Measurements from ENCODE around the gene ARHGAP9.

Gene ARHGAP9

GRCh38 chr12:57439762-57440266 is 39.9 kb downstream of the ARHGAP9 start:
- peaks cover 10% of the 10 kb centered on the region for H3K4me1 ChIP-seq (ENCODE audit: insufficient read depth, low read length, poor library complexity, severe bottlenecking)
- no peak overlapping the region for H3K4me2 ChIP-seq (ENCODE audit: low read depth, low read length, poor library complexity, severe bottlenecking)
- H3K36me3 ChIP-seq (ENCODE audit: insufficient read depth, low read length): no peaks in the 10 kb centered on the region
- no peaks in the 10 kb centered on the region for H3K9me3 ChIP-seq (ENCODE audit: insufficient read depth, low read depth, low read length)
- no peak for TF ChIP-seq CTCF (conservative IDR thresholded peaks at IDR 0.05; ENCODE audit: low read length)
- TF ChIP-seq EZH2phosphoT487 (IDR thresholded peaks at IDR 0.05; ENCODE audit: borderline replicate concordance): no peak
- H3K9me2 ChIP-seq (replicated peaks; ENCODE audit: low read depth, low read length): no peaks in the 10 kb centered on the region
- no peaks in the 10 kb centered on the region for H3K79me2 ChIP-seq (ENCODE audit: insufficient read depth, low read length)
- no peaks in the 10 kb centered on the region for H3K27me3 ChIP-seq (ENCODE audit: insufficient read depth, low read length, poor library complexity, severe bottlenecking)
- no peak overlapping the region for H2AFZ ChIP-seq (ENCODE audit: low read length)
- H3K9ac ChIP-seq (ENCODE audit: low read depth, low read length, poor library complexity, severe bottlenecking): no peak overlapping the region
- H3F3A ChIP-seq (ENCODE audit: low read depth): no peaks in the 10 kb centered on the region
- no peak overlapping the region for H3K4me3 ChIP-seq (ENCODE audit: low read length, poor library complexity, severe bottlenecking)
- H4K20me1 ChIP-seq (ENCODE audit: insufficient read depth, low read length, poor library complexity, severe bottlenecking): no peaks in the 10 kb centered on the region

DNA sequence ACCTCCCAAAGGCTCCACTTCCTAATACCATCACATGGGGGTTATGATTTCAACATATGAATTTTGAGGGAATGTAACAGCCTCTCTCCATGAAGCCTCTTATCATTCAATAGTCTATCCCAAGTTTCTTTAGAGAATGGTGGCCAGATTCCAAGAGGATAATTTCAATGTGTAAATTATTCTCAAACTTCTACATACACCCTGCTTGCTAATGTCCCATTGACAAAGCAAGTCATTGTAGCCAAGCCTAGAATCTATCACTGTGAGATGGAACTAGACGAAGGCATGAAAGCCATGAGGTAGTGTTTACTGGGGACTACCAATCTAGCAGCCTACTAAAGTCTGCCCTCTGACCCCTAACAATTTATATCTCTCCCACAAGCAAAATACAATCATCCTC is 41.3 kb downstream of the ARHGAP9 start:
- no peaks in the 10 kb centered on the region for H3K79me2 ChIP-seq (ENCODE audit: insufficient read depth, low read length)
- H4K20me1 ChIP-seq (ENCODE audit: insufficient read depth, low read length, poor library complexity, severe bottlenecking): no peaks in the 10 kb centered on the region
- H3F3A ChIP-seq (ENCODE audit: low read depth): peaks cover 2% of the 10 kb centered on the region; the same call in 1 of the 2 replicates
- no peak overlapping the region for H3K4me3 ChIP-seq (ENCODE audit: low read length, poor library complexity, severe bottlenecking)
- no peak overlapping the region for H3K9ac ChIP-seq (ENCODE audit: low read depth, low read length, poor library complexity, severe bottlenecking)
- no peaks in the 10 kb centered on the region for H3K9me3 ChIP-seq (ENCODE audit: insufficient read depth, low read depth, low read length)
- TF ChIP-seq EZH2phosphoT487 (IDR thresholded peaks at IDR 0.05; ENCODE audit: borderline replicate concordance) (no peak), CTCF (conservative IDR thresholded peaks at IDR 0.05; ENCODE audit: low read length) (no peak)
- H3K4me1 ChIP-seq (ENCODE audit: insufficient read depth, low read length, poor library complexity, severe bottlenecking): peaks cover 13% of the 10 kb centered on the region
- no peak overlapping the region for H3K4me2 ChIP-seq (ENCODE audit: low read depth, low read length, poor library complexity, severe bottlenecking)
- no peaks in the 10 kb centered on the region for H3K9me2 ChIP-seq (replicated peaks; ENCODE audit: low read depth, low read length)
- H3K27me3 ChIP-seq (ENCODE audit: insufficient read depth, low read length, poor library complexity, severe bottlenecking): no peaks in the 10 kb centered on the region
- no peaks in the 10 kb centered on the region for H3K36me3 ChIP-seq (ENCODE audit: insufficient read depth, low read length)
- no peak overlapping the region for H2AFZ ChIP-seq (ENCODE audit: low read length)

DNA sequence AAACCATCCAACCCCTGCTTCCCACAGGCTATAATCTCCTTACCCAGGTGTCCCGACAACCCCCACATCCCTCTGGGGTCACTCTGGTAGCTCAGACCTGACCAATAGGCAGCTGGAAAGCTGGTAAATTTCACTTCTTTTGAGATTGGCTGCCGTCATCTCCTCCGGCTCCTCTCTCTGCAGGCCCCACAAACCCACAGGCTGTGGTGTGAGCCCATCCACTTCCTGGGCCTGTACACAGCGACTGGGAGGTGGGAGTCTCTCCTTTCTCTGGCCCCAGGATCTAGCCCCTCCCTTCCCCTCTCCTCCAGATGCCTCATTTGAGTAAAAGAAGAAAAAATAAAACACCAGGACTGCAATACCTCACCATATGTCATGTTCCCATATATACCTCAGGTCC is 44.4 kb downstream of the ARHGAP9 start:
- Histone ChIP-seq H3K4me2 (ENCODE audit: low read depth, low read length, poor library complexity, severe bottlenecking) (peak overlapping the region; percentile 78), H3K4me3 (ENCODE audit: low read length, poor library complexity, severe bottlenecking) (peak overlapping the region; percentile 73), H3F3A (ENCODE audit: low read depth) (peaks cover 2% of the 10 kb centered on the region; the same call in 1 of the 2 replicates)

More for the DNA sequence above, 44.4 kb downstream of the ARHGAP9 start:
- Histone ChIP-seq H3K79me2 (ENCODE audit: insufficient read depth, low read length) (peaks cover 12% of the 10 kb centered on the region), H3K9me3 (ENCODE audit: insufficient read depth, low read depth, low read length) (no peaks in the 10 kb centered on the region), H3K9ac (ENCODE audit: low read depth, low read length, poor library complexity, severe bottlenecking) (peak overlapping the region; percentile 77), H3K9me2 (replicated peaks; ENCODE audit: low read depth, low read length) (no peaks in the 10 kb centered on the region), H3K4me1 (ENCODE audit: insufficient read depth, low read length, poor library complexity, severe bottlenecking) (peaks cover 26% of the 10 kb centered on the region), H2AFZ (ENCODE audit: low read length) (peak overlapping the region; percentile 86), H3K27me3 (ENCODE audit: insufficient read depth, low read length, poor library complexity, severe bottlenecking) (no peaks in the 10 kb centered on the region), H4K20me1 (ENCODE audit: insufficient read depth, low read length, poor library complexity, severe bottlenecking) (peaks cover under 1% of the 10 kb centered on the region), H3K36me3 (ENCODE audit: insufficient read depth, low read length) (no peaks in the 10 kb centered on the region)
- TF ChIP-seq EZH2phosphoT487 (IDR thresholded peaks at IDR 0.05; ENCODE audit: borderline replicate concordance) (no peak), CTCF (conservative IDR thresholded peaks at IDR 0.05; ENCODE audit: low read length) (no peak)

Measured in Loucy (cell line).